MM.1S (cell line): ENCODE results near the gene RPS14.

ENCODE experiments used
- EZH2 ChIP-seq: fragments of 300-600 bp; sonication (generic); optimal IDR thresholded peaks from 2 replicates; pipeline ENCODE3; 2017; ENCODE audit warnings: low read depth, mild to moderate bottlenecking, antibody characterized with exemption, low read length, mixed read lengths
- TF ChIP-seq, protein P1 (sequence below): fragments of 300-600 bp; sonication (generic); IDR thresholded peaks from 2 replicates; pipeline ENCODE4 v1.5.1; 2016; ENCODE audit warnings: antibody characterized with exemption, low read length, mixed read lengths

DNA sequence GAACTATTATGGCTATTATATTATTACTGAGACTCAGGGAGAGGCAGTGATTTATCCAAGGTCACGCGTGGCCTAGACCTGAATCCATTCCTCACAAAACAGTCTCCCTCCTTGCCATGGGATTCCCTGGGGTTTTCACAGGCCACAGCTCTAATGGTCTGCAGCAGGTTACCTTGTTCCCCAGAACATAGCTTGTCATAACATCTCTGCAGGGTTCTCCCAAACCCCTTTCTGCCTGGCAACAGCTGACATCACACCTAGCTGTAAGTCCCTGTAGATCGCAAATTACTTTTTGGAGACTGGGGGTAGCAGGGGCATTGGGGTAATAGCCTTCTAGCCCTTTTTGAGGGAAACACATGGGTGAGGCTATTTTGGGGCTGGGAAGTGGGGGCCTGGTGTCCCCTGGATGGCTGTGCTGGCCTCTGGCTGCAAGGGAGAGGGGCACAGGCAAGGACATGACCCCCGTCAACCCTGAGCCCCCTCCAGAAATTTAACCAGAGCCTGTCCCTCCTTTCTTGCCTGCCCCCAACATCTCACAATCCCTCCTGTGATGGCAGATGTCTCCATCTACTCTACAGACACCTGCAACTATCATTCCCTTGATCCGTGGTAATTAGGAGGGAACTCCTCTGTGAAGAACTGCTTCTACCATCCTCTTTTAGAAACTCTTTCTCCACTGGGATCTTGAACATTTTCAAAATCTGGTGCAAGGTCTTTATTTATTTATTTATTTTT is 38.1 kb downstream of the RPS14 start:
- TF ChIP-seq, protein P1, sequence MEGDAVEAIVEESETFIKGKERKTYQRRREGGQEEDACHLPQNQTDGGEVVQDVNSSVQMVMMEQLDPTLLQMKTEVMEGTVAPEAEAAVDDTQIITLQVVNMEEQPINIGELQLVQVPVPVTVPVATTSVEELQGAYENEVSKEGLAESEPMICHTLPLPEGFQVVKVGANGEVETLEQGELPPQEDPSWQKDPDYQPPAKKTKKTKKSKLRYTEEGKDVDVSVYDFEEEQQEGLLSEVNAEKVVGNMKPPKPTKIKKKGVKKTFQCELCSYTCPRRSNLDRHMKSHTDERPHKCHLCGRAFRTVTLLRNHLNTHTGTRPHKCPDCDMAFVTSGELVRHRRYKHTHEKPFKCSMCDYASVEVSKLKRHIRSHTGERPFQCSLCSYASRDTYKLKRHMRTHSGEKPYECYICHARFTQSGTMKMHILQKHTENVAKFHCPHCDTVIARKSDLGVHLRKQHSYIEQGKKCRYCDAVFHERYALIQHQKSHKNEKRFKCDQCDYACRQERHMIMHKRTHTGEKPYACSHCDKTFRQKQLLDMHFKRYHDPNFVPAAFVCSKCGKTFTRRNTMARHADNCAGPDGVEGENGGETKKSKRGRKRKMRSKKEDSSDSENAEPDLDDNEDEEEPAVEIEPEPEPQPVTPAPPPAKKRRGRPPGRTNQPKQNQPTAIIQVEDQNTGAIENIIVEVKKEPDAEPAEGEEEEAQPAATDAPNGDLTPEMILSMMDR, result no peak
- TF ChIP-seq EZH2, result no peak
